Head of caudate nucleus (tissue), 42 donors: ENCODE data around the gene CAPN3.
A peak's percentile ranks its signal among the peaks of the same experiment; 100 is the strongest.

Experiments used
- DNase-seq, 42 donors: peaks; one replicate each; pipeline versions ENCODE4 v3.0.0 to v3.0.0-alpha.2; 2020 to 2021; ENCODE audit warnings: mixed read lengths in 7 of 42
- intact Hi-C: fragments of 100-400 bp; cut with DNase I; formaldehyde crosslinking; loops from one replicate; pipeline ENCODE4 v1.15.0; 2022

Gene CAPN3

GRCh38 chr15:42385206-42385979 is 26.1 kb downstream of the CAPN3 start:
- peak in 19 of 42 donors; percentile 17 to 79 (median 35) for DNase-seq
- intact Hi-C loops, result no loop called here

GRCh38 chr15:42385980-42386700 is 26.8 kb downstream of the CAPN3 start:
- no peak for DNase-seq
- intact Hi-C loops, result no loop called here

DNA sequence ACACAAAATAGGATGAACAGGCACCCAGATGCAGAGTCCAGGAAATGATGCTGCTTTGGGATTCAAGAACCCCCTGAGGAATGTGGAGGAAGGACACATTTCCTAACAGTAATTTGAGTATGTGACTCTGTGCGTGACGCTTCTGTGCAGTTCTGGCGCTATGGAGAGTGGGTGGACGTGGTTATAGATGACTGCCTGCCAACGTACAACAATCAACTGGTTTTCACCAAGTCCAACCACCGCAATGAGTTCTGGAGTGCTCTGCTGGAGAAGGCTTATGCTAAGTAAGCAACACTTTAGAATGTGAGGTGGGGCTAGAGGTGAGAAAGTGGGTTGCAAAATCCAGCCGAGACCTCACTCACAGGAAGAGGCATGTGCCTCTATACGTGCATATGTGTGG is 28.3 kb downstream of the CAPN3 start:
- peak in 1 of 42 donors; percentile 5 for DNase-seq
- intact Hi-C loops, result no loop called here

GRCh38 chr15:42392309-42393024 is 33.2 kb downstream of the CAPN3 start:
- intact Hi-C loops, result no loop called here
- peak in 1 of 42 donors; percentile 16 for DNase-seq

DNA sequence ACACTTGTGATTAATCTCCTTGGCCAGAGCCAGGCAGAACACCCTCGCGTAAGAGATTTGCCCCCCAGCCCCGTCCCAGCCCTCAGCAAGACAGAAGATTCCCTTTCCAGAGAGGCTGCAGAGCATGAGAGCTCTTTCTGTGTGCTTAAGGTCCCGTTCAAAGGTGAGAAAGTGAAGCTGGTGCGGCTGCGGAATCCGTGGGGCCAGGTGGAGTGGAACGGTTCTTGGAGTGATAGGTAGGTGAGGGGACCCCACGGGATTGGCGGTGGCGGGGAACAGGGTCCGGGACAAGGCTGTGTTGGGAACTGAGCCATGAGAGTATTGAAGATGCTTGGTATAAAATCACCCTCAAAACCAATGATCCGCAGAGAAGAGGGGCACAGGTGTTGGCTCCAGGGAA is 34.8 kb downstream of the CAPN3 start:
- DNase-seq, result peak in 1 of 42 donors; percentile 14
- intact Hi-C loops, result no loop called here

DNA sequence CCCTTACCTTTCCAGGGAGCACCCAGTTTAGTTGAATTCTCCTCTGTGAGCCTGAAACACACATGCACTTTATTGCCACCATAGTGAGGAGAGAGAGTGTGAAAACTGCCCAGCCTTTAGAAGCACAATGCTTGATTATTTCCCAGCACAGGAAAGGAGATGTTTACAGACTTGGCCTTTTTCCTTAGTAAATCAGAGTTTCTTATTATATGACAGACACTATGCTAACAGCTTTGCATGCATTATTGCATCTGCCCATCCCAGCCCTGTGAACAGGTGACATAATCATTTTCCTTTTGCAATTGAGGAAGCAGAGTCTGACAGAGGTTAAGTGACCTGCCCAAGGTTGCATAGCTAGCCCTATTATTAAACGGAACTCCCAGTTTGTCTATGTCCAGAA is 36.5 kb downstream of the CAPN3 start:
- peak in 1 of 42 donors; percentile 11 for DNase-seq
- intact Hi-C loops, result no loop called here

DNA sequence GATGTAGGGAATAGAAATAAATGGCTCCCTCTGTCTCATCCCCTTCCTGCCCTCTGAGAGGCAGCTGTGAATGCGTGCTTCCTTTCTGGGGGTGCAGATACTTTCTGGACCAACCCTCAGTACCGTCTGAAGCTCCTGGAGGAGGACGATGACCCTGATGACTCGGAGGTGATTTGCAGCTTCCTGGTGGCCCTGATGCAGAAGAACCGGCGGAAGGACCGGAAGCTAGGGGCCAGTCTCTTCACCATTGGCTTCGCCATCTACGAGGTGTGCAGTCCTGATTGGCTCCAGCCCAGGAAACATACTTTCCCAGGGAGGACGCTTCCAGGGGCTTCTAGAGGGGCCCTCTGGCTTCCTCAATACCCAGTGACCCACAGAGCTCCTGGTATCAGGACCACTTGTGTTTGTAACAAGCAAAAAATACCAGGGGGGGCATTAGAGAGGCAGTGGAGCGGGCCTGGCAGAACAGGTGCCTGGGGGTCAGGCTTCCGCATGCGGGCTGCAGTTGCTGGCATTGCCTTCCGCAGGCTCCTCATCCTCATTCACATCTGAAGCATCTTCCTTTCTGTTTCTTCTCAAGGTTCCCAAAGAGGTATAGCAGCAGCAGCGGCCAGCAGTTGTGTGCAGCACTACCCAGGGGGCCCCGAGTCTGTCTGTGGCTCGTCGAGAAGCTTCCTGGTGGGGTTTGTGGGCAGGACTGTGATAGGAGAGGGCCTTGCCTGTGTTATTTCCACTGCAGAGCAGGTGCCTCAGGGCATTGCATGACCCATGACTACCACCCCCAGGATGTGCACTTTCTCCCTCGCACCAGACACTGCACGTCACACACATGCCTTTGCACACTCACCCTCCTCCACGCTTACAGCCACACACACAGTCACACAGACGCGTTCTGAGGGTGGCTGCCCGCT is 42.5 kb downstream of the CAPN3 start:
- intact Hi-C loops, result loop anchor here (10.0 kb wide), 1 partner anchor 117 kb away; no protein-coding TSS in a partner anchor
- no peak for DNase-seq

GRCh38 chr15:42402455-42403205 is 43.3 kb downstream of the CAPN3 start:
- DNase-seq, result no peak
- intact Hi-C loops, result loop anchor here (10.0 kb wide), 1 partner anchor 118 kb away; no protein-coding TSS in a partner anchor

DNA sequence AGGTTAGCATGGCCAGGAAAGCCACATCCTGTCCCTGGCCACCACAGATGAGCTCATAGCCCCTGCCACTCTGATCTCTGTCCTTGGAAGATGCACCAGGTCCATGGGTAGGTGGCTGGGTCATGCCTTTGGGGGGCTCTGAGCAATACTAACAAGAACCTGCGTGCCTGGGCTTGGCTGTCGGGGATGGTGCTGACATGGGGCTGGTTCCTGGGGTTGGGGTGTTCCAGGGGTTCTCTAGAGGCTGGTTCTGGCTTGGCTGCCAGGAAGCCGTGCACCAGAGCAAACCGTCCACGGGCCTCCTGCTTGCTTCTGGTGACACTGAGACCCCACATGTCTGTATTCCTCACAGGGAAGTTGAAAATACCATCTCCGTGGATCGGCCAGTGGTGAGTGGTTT is 44.1 kb downstream of the CAPN3 start:
- DNase-seq, result no peak
- intact Hi-C loops, result loop anchor here (10.0 kb wide), 1 partner anchor 119 kb away; no protein-coding TSS in a partner anchor

GRCh38 chr15:42404461-42405235 is 45.3 kb downstream of the CAPN3 start:
- intact Hi-C loops, result loop anchor here (10.0 kb wide), 1 partner anchor 120 kb away; no protein-coding TSS in a partner anchor
- peak; percentile 61 to 98 (median 90) for DNase-seq

- intact Hi-C loops, result loop anchor here (10.0 kb wide), 1 partner anchor 121 kb away; no protein-coding TSS in a partner anchor
- DNase-seq, result peak in 17 of 42 donors; percentile 12 to 63 (median 39)
Observed at GRCh38 chr15:42405863-42406482, 46.7 kb downstream of the CAPN3 start.

- no peak for DNase-seq
- intact Hi-C loops, result loop anchor here (10.0 kb wide), 1 partner anchor 123 kb away; no protein-coding TSS in a partner anchor
Observed at GRCh38 chr15:42408178-42408577, 48.9 kb downstream of the CAPN3 start.

DNA sequence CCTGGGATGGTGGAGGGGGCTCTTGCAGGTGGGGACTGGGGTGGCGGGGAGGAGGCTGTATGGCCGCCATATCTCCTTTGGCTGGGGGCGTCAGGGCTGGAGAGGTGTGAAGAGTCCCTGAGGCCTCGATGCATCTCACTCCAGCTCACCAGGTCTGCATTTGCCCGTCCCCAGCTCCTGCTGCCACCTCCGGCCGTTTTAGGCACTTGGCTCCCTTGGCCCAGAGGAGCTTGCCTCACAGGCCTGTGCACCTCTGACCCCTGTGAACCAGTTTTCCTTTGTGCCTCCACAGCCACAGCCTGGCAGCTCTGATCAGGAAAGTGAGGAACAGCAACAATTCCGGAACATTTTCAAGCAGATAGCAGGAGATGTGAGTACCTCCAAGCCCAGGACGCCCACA is 49.7 kb downstream of the CAPN3 start:
- DNase-seq, result no peak
- intact Hi-C loops, result loop anchor here (10.0 kb wide), 1 partner anchor 124 kb away; no protein-coding TSS in a partner anchor

DNA sequence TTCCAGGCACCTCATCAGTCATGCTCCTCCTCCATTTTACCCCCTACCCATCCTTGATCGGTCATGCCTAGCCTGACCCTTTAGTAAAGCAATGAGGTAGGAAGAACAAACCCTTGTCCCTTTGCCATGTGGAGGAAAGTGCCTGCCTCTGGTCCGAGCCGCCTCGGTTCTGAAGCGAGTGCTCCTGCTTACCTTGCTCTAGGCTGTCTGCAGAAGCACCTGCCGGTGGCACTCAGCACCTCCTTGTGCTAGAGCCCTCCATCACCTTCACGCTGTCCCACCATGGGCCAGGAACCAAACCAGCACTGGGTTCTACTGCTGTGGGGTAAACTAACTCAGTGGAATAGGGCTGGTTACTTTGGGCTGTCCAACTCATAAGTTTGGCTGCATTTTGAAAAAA is 52.6 kb downstream of the CAPN3 start:
- intact Hi-C loops, result no loop called here
- no peak for DNase-seq

- intact Hi-C loops, result no loop called here
- DNase-seq, result no peak
Observed at GRCh38 chr15:42413920-42414319, 54.6 kb downstream of the CAPN3 start.

GRCh38 chr15:42419369-42419768 is 60.1 kb downstream of the CAPN3 start:
- no peak for DNase-seq
- intact Hi-C loops, result no loop called here
